SKM-1 (cell line): ENCODE data around the gene SLX1A.
A peak's percentile ranks its signal among the peaks of the same experiment; 100 is the strongest.
"Not testable (repeated sequence)": the region's sequence is repeated elsewhere in the genome, so short reads cannot be mapped to it uniquely, and the experiment has no call there.

Experiments used
- DNase-seq: peaks from one replicate; lab custom pipeline; 2025; ENCODE audit not compliant: unreplicated experiment; lab: John Stamatoyannopoulos, UW

The SLX1A gene

DNA sequence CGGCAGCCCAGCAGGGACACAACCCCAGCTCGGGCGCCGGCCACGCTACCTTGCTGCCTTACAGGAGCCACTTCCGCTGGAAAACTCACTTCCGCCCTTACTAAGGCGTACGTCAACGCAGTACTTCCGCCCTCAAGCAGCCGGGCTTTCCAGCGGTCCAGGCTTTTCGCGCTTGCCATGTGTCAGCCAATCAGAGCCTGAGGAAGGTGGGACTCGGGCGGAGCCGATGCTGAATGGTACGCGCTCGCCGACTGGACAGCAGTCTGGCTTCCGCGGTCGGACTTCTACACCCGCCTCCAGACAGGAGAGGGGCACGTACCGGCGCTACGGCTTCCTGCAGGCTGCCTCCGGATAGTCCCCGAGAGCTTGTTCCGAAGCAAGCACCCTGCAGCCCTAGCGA, at the start of gene SLX1A, which contains the start of gene BOLA2B:
Gene SLX1A, plus strand, starts transcription at position 261 of the 400 bp plus-strand sequence. CDS start 210 bp downstream, outside the sequence.
Gene BOLA2B, minus strand, starts transcription at position 52 of the 400 bp plus-strand sequence. CDS start 71 bp downstream, outside the sequence.
- not testable (repeated sequence) for DNase-seq

DNA sequence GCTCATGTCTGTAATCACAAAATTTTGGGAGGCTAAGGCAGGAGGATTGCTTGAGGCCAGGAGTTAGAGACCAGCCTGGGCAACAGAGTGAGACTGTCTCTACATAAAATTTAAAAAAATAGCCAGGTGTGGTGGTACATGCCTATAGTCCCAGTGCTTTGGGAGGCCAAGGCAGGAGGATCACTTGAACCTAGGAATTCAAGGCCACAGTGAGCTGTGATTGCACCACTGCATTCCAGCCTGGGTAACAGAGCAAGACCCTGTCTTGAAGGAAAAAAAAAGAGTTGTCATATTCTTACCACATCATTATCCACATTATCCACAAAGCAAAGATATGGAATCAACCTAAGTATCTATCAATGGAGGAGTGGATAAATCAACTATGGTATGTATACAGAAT, 49.7 kb upstream of the SLX1A start:
- no peak for DNase-seq

DNA sequence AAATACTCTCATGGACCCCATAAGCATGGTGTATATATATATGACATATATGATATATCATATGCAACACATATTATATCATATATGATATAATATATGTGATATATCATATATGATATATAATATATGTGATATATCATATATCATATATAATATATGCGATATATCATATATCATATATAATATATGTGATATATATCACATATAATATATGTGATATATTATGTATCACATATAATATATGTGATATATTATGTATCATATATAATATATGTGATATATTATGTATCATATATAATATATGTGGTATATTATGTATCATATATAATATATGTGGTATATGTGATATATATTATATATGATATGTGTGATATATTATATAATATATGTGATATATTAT, 48.8 kb upstream of the SLX1A start:
- no peak for DNase-seq

DNA sequence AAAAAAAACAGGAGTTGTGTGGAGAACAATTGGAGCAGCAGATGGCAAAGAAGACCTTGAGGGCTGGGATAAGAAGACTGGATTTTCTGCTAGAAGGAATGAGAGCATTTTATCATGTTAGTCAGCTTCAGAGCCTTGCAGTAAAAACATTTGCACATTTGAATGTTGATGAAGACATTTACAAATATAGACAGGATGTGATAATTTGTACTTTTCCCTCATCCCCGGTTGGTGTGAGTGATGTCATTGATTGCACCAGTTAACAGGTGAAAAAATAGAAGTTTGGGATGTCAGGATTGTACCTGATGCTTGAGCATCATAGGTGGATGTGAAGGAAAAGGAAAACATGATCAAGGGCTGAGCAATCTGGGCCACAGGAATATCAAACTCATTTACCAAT, 48.0 kb upstream of the SLX1A start:
- no peak for DNase-seq

DNA sequence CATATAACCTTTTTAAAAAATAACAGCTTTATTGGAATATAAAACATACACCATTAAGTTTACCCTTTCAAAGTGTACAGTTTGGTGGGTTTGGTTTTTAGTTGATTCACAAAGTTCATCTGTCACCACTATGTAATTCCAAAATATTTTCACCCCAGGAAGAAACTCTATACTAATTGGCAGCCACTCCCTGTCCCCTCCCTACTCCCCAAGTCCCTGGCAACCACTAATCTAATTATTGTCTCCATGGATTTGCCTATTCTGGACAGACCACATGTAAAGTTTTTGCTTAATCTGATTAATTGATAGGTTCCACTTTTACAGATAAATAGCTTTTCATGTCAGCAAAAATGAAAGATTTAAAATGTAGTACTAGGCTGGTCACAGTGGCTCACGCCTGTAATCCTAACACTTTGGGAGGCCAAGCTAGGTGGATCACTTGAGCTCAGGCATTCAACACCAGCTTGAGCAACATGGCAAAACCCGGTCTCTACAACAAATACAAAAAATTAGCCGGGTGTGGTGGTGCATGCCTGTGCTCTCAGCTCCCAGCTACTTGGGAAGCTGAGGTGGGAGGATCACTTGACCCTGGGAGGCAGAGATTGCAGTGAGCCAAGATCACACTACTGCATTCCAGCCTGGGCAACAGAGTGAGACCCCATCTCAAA, 45.7 kb upstream of the SLX1A start:
- DNase-seq: no peak

DNA sequence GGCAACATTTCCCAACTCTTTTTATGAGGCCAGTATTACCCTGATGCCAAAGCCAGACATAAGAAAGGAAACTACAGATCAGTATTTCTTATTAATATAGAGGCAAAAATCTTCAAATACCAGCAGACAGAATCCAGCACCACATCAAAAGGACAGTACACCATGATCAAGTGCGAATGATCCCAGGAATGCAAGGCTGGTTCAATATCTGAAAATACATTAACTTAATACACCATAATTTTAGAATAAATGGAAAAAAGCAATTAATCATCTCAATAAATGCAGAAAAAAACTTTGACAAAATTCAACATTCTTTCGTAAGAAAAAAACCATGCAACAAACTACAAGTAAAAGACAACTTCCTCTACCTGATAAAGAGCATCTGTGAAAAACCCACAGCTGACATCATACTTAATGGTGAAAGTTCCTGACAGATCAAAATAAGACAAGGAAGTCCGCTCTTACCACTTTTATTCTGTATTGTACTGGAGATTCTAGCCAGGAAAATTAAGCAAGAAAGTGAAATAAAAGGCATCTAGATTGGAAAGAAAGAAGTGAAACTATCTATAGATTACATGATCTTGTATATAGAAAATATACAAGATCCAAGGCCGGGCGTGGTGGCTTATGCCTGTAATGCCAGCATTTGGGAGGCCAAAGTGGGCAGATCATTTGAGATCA, 44.3 kb upstream of the SLX1A start:
- peak; percentile 33 for DNase-seq

DNA sequence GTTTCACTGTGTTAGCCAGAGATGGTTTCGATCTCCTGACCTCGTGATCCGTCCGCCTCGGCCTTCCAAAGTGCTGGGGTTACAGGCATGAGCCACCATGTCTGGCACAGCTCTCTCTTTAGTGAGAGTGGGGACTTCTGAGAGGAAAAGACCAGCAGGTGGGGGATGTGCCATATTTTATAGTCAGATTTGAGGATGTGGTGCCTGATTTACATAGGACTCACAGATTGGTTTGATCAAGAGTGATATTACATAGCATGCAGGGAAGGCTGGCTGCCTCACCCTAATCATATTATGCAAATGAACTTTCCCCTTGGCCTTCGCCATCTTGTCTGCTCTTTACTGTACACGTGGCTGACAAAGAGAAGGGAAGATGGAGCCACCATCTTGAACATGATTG, 42.6 kb upstream of the SLX1A start:
- no peak for DNase-seq

DNA sequence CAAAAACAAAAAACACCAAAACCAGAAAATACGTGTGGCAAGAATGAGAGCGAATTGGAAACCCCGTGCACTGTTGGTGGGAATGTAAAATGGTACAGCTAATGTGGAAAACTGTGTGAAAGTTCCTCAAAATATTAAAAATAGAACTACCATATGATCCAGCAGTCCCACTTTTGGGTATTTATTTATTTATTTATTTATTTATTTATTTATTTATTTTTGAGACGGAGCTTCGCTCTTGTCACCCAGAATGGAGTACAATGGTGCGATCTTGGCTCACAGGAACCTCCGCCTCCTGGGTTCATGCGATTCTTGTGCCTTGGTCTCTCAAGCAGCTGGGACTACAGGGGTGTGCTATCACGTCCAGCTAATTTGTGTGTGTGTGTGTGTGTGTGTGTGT, 41.2 kb upstream of the SLX1A start:
- no peak for DNase-seq

DNA sequence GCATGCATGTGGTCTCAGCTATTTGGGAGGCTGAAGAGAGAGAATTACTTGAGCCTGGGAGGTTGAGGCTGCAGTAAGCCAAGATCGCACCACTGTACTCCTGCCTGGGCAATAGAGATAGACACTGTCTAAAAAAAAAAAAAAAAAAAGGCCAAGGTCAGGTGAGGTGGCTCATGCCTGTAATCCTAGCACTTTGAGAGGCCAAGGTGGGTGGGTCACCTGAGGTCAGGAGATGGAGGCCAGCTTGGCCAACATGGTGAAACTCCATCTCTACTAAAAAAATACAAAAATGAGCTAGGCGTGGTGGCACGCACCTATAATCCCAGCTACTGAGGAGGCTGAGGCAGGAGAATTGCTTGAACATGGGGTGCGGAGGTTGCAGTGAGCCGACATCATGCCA, 38.5 kb upstream of the SLX1A start:
- DNase-seq: no peak

DNA sequence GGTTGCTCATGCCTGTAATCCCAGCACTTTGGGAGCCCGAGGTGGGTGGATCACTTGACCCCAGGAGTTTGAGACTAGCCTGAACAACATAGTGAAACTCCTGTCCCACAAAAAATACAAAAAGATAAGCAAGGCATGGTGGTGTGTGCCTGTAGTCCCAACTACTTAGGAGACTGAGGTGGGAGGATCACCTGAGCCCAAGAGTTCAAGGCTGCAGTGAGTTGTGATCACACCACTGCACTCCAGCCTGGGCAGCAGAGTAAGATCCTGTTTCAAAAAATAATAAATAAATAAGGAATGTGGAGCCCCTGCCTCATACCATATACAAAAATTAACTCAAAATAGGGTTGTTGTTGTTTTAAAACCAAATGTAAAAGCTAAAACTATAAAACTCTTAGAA, 36.5 kb upstream of the SLX1A start:
- no peak for DNase-seq

DNA sequence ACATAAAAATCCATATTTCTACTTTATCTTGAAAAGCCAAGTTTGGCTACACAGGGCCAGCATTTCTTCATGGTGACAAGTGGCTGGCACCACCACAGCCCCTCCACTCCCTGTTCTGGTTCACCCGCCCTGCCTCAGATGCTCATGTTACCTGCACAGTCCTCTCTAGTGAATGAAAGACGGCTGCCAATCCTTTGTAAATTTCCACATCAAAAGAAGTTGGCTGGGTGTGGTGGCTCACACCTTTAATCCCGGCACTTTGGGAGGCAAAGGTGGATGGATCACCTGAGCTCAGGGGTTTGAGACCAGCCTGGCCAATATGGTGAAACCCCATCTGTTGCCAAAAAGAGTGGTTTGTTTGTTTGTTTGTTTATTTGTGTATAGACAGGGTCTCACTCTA, 30.1 kb upstream of the SLX1A start:
- no peak for DNase-seq

DNA sequence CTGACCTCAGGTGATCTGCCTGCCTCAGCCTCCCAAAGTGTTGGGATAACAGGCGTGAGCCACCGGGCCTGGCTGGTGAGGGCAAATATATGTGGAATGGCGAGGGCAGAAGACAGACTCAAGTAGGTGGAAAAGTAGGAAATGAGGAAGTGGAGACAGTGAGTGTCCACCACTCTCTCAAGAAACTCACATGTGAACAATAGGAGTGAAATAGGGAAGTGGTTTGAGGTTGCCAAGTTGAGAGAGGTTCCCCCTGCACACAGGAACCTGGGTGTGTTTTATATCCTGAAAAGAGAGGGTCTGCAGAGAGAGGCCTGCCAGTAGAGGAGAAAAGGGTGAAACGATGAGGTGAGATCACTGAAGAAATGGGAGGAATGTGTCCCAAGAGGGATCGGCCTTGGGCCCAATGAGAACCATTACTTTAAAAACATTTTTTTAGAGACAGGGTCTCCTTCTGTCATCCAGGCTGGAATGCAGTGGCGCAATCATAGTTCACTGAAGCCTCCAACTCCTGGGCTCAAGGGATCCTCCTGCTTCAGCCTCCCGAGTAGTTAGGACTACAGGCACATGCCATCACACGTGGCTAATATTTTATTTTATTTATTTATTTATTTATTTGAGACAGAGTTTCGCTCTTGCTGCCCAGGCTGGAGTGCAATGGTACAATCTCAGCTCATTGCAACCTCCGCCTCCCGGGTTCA, 27.3 kb upstream of the SLX1A start:
- peak; percentile 98 for DNase-seq

DNA sequence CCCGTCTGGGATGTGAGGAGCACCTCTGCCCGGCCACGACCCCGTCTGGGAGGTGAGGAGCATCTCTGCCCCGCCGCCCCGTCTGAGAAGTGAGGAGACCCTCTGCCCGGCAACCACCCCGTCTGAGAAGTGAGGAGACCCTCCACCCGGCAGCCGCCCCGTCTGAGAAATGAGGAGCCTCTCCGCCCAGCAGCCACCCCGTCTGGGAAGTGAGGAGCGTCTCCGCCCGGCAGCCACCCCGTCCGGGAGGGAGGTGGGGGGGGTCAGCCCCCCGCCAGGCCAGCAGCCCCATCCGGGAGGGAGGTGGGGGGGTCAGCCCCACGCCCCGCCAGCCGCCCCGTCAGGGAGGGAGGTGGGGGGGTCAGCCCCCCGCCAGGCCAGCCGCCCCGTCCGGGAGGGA, 24.9 kb upstream of the SLX1A start:
- DNase-seq: not testable (repeated sequence)

DNA sequence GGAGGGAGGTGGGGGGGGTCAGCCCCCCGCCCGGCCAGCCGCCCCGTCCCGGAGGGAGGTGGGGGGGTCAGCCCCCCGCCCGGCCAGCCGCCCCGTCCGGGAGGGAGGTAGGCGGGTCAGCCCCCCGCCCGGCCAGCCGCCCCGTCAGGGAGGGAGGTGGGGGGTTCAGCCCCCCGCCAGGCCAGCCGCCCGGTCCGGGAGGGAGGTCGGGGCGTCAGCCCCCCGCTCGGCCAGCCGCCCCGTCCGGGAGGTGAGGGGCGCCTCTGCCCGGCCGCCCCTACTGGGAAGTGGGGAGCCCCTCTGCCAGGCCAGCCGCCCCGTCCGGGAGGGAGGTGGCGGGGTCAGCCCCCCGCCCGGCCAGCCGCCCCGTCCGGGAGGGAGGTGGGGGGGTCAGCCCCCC, 24.3 kb upstream of the SLX1A start:
- not testable (repeated sequence) for DNase-seq

DNA sequence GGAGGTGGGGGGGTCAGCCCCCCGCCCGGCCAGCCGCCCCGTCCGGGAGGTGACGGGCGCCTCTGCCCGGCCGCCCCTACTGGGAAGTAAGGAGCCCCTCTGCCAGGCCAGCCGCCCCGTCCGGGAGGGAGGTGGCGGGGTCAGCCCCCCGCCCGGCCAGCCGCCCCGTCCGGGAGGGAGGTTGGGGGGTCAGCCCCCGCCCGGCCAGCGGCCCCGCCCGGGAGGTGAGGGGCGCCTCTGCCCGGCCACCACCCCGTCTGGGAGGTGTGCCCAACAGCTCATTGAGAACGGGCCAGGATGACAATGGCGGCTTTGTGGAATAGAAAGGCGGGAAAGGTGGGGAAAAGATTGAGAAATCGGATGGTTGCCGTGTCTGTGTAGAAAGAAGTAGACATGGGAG, 23.5 kb upstream of the SLX1A start:
- not testable (repeated sequence) for DNase-seq

DNA sequence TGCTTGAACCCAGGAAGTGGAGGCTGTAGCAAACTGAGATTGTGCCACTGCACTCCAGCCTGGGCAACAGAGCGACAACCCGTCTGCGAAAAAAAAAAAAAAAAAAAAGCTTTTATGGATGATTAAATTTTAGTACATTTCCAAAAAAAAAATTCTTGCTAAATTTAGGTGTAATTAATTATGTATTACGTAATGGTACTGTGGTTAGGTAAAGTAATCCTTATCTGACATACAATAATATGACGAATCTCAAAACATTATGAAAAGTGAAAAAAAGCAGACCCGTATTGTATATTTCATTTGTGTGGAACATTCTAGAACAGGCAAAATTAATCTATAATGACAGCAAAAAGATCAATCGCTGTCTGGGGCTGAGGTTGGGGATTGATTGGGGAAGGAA, 20.6 kb upstream of the SLX1A start:
- DNase-seq: no peak

DNA sequence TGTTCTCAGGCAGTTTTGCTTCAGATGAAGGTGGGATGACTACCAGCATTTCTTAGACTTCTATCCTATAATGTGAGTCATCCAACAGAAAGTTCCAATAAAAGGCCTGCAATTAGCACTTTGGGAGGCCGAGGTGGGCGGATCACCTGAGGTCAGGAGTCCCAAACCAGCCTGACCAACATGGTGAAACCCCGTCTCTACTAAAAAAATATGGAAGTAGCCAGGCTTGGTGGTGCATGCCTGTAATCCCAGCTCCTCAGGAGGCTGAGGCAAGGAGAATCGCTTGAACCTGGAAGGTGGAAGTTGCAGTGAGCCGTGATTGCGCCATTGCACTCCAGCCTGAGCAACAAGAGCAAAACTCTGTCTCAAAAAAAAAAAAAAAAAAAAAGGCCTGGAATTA, 16.8 kb upstream of the SLX1A start:
- DNase-seq: not testable (repeated sequence)

DNA sequence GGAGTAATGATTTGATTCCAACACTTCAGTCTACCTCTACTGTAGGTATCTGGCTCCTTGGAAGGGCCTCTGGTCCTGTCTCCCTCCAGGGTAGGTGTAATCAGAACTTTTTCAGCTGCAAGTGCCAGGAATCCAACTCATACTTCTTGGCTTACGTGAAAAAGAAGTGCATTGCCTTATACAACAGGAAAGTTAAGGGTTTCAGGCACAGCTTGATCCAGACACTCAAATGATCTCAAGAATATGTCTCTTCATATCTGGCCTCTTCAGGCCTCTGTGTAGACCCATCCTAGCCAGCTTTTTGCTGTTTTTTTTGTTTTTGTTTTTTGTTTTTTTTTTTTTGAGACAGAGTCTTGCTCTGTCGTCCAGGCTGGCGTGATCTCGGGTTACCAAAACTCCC, 14.5 kb upstream of the SLX1A start:
- DNase-seq: no peak

DNA sequence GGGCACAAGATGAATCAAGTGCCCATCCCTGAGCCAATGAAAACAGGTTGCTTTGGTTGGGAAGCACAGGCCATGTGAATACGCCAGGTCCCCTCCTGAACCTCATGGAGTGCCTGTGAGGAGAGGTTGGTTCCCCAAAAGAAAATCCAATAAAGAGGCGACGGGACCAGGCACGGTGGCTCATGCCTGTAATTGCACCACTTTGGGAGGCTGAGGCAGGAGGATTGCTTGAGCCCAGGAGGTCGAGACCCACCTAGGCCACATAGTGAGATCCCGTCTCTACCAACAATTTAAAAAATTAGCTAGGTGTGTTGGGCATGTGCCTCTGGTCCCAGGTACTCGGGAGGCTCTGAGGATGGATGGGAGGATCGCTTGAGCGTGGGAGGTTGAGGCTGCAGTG, 13.7 kb upstream of the SLX1A start:
- DNase-seq: no peak

DNA sequence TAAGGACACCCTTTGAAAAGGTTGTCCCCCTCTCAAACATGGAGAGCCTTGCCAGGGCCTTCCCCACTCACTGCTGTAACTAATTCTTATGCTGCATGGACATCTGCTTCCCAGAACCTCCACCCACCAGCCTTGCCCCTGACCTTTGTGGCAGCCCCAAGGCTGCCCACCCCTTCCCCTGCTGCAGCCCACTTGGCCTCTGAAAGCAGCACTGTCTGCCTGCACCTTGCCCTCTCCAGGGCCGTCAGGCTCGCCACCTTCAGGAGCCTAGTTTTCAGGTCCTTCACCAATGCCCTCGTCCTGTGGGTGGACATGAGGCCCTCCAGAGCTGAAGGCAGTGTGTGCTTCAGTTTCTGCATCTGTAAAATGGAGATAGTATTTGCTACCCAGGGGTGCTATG, 12.9 kb upstream of the SLX1A start:
- no peak for DNase-seq

DNA sequence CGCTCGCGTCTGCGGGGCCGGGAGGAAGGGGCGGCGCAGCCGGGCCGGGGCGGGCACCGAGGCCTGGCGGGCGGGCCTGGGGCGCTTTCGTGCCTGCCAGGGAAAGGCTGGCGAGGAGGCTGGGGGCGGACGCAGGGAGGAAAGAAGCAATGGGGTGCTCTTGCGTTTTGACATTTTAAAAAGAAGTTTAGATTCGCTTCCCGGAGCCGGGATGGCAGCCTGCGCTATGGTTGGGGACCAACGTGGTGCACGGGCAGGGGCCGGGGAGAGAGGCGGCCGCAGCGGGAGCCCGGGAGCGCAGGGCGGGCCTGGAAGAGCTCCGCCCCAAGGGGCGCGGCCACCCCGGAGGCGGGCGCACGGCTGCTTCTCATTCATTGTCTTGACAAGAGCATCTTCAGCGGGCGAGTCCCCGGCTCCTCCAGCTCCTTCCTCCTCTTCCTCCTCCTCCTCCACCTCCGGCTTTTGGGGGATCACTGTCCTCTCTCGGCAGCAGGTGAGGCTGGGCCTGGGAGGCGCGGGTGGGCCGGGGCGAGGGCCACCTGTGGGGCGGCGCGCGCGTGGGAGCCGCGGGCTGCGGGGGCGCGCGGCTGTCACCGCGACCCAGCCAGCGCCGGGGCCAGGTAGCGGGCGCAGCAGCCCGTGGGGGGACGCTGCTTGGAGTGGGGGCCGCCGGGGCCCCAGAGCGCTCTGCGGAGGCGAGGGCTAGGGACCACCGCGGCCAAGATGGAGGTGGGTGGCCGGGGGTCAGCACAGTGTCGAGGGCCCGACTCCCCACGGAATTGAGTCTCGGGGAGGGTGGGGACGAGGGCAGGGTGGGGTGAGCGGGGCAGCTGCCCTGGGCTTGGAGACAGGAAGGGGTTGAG, 10.2 kb upstream of the SLX1A start, which contains the start of gene CORO1A:
Gene CORO1A, plus strand, starts transcription at position 370 of the 863 bp plus-strand sequence. CDS start 1,608 bp downstream, outside the sequence.
- peak; percentile 84 for DNase-seq
